WTC11 (cell line): ENCODE measurements around the gene SMAD2. TPM values are rescaled to one million over a fixed set of nuclear protein-coding genes. Genes with fewer than 3 reads are reported as not detected.

ENCODE experiments used
- ATAC-seq: fragments of 200-7000 bp; cut with Tn5 transposase; 2 replicates; pipeline ENCODE4 v1.10.0; 2021; ENCODE audit warnings: mild to moderate bottlenecking, moderate library complexity
- CTCF ChIA-PET: fragments of 300-600 bp; sonication (Branson Sonifier 250); formaldehyde crosslinking; loops from one replicate; lab custom pipeline; 2021; ENCODE audit warnings: antibody characterized with exemption; lab: Charles Lee
- POLR2A ChIA-PET: fragments of 350-600 bp; sonication (Branson Sonifier 250); formaldehyde crosslinking; loops from one replicate; lab custom pipeline; 2021; ENCODE audit warnings: antibody characterized with exemption; lab: Charles Lee
- DNase-seq: peaks from one replicate; pipeline ENCODE4 v3.0.0; 2021; ENCODE audit warnings: low spot score
- H3K27ac Mint-ChIP-seq: 2 replicates; pipeline ENCODE4 v1.8.0; 2021; ENCODE audit warnings: mixed read lengths
- H3K27me3 Mint-ChIP-seq: 2 replicates; pipeline ENCODE4 v1.8.0; 2021; ENCODE audit warnings: low read depth, mild to moderate bottlenecking, moderate library complexity, mixed read lengths
- H3K36me3 Mint-ChIP-seq: 2 replicates; pipeline ENCODE4 v1.8.0; 2021; ENCODE audit warnings: mixed read lengths
- H3K4me1 Mint-ChIP-seq: 2 replicates; pipeline ENCODE4 v1.8.0; 2022; ENCODE audit warnings: mixed read lengths
- H3K4me3 Mint-ChIP-seq: 2 replicates; pipeline ENCODE4 v1.8.0; 2021; ENCODE audit warnings: mild to moderate bottlenecking, moderate library complexity, mixed read lengths
- H3K9me3 Mint-ChIP-seq: 2 replicates; pipeline ENCODE4 v1.8.0; 2021; ENCODE audit warnings: mixed read lengths
- AFF4 ChIP-seq: sonication (generic); formaldehyde crosslinking; IDR thresholded peaks from 2 replicates; pipeline ENCODE4 v1.8.1; 2023; ENCODE audit warnings: mild to moderate bottlenecking, missing genetic modification reagents, borderline replicate concordance
- ATF2 ChIP-seq: sonication (generic); formaldehyde crosslinking; IDR thresholded peaks from 2 replicates; pipeline ENCODE4 v1.8.1; 2022; ENCODE audit warnings: low read depth, missing genetic modification reagents, borderline replicate concordance
- CBFB ChIP-seq: sonication (generic); formaldehyde crosslinking; IDR thresholded peaks from 2 replicates; pipeline ENCODE4 v1.8.1; 2022; ENCODE audit warnings: mild to moderate bottlenecking, low read depth, missing genetic modification reagents
- EMX1 ChIP-seq: fragments of 250-450 bp; sonication (Bioruptor Pico); IDR thresholded peaks from 2 replicates; pipeline ENCODE4 v1.8.0; 2021; ENCODE audit warnings: mild to moderate bottlenecking
- FOXP1 ChIP-seq: sonication (generic); formaldehyde crosslinking; IDR thresholded peaks from 2 replicates; pipeline ENCODE4 v1.8.0; 2022; ENCODE audit warnings: missing genetic modification reagents, mild to moderate bottlenecking, moderate library complexity, borderline replicate concordance
- HMGXB4 ChIP-seq: sonication (generic); formaldehyde crosslinking; IDR thresholded peaks from 2 replicates; pipeline ENCODE4 v1.8.1; 2023; ENCODE audit warnings: mild to moderate bottlenecking, moderate library complexity, missing genetic modification reagents
- MAX ChIP-seq: sonication (generic); formaldehyde crosslinking; IDR thresholded peaks from 2 replicates; pipeline ENCODE4 v1.8.0; 2022; ENCODE audit warnings: mild to moderate bottlenecking, missing genetic modification reagents
- NFE2L1 ChIP-seq: sonication (generic); formaldehyde crosslinking; IDR thresholded peaks from 2 replicates; pipeline ENCODE4 v1.8.1; 2023; ENCODE audit warnings: missing genetic modification reagents
- OVOL2 ChIP-seq: fragments of 250-450 bp; sonication (Bioruptor Pico); IDR thresholded peaks from 2 replicates; pipeline ENCODE4 v1.9.0; 2021; ENCODE audit warnings: mild to moderate bottlenecking, borderline replicate concordance
- SP1 ChIP-seq: sonication (generic); formaldehyde crosslinking; conservative IDR thresholded peaks from 2 replicates; pipeline ENCODE4 v1.8.1; 2022; ENCODE audit warnings: missing genetic modification reagents
- ZBTB21 ChIP-seq: sonication (generic); formaldehyde crosslinking; IDR thresholded peaks from 2 replicates; pipeline ENCODE4 v1.8.1; 2023; ENCODE audit warnings: mild to moderate bottlenecking, missing genetic modification reagents, borderline replicate concordance
- ZBTB43 ChIP-seq: sonication (generic); formaldehyde crosslinking; IDR thresholded peaks from 2 replicates; pipeline ENCODE4 v1.8.1; 2023; ENCODE audit warnings: mild to moderate bottlenecking, missing genetic modification reagents
- ZMAT4 ChIP-seq: fragments of 250-450 bp; sonication (Bioruptor Pico); IDR thresholded peaks from 2 replicates; pipeline ENCODE4 v1.9.0; 2021; ENCODE audit warnings: mild to moderate bottlenecking
- ZNF138 ChIP-seq: sonication (generic); formaldehyde crosslinking; conservative IDR thresholded peaks from 2 replicates; pipeline ENCODE4 v1.8.1; 2022; ENCODE audit warnings: mild to moderate bottlenecking, moderate library complexity, missing genetic modification reagents
- ZNF232 ChIP-seq: sonication (generic); formaldehyde crosslinking; IDR thresholded peaks from 2 replicates; pipeline ENCODE4 v1.8.0; 2022; ENCODE audit warnings: mild to moderate bottlenecking, missing genetic modification reagents
- ZNF396 ChIP-seq: fragments of 250-450 bp; sonication (Bioruptor Pico); IDR thresholded peaks from 2 replicates; pipeline ENCODE4 v1.8.0; 2021; ENCODE audit warnings: mild to moderate bottlenecking, moderate library complexity, borderline replicate concordance
- total RNA-seq: library from RNA; stranded (reverse); gene quantifications from 3 replicates; pipeline ENCODE4 v1.2.3, GENCODE V29; 2021
- TF ChIP-seq, protein P1 (sequence below): sonication (generic); formaldehyde crosslinking; conservative IDR thresholded peaks from 2 replicates; pipeline ENCODE4 v1.8.1; 2023; ENCODE audit warnings: mild to moderate bottlenecking, low read depth, missing genetic modification reagents, moderate library complexity
- TF ChIP-seq, protein P2 (sequence below): fragments of 200-600 bp; IDR thresholded peaks from 2 replicates; pipeline ENCODE4 v1.8.0; 2022; ENCODE audit warnings: antibody characterized with exemption

The SMAD2 gene
- total RNA-seq, 1 experiment from 2014 or later = 104 TPM

DNA sequence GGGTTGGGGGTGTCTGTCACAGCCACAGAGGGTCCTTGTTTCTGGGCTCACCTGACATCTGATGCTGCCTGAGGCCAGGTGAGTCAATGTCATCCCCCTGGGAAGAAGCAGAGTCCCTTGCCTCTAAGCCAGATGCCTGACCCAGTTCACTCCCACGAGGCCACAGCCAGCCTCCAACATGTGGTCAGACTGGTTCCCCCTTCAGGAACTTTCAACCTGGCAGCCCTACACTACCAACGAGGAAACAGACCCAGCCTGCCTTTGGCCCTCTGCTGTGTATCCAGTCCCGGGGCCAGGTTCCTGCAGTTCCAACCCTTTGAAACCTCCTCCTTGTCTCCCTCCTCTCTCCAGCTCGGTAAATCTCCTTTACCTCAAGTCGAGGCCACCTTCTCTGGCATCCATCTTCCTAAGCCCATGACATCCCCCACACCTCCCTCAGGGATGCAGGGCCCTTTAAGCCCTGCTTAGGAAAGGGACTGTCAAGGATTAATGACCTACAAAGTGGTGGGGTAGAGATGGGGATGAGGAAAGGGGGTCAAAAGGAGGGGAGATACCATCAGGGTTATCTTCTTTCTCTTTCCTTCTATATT, 49.2 kb upstream of the SMAD2 start:
- ChIA-PET CTCF (no interaction called here), POLR2A (no interaction called here)
- Mint-ChIP-seq H3K4me1 (peaks cover 52% of the 10 kb centered on the region), H3K27me3 (peaks cover 4% of the 10 kb centered on the region; the same call in 1 of the 2 replicates), H3K36me3 (peaks cover 2% of the 10 kb centered on the region; the same call in 1 of the 2 replicates)
- peak; percentile 14; the same call in 1 of the 2 replicates for ATAC-seq
- no peak for DNase-seq
- no peak for TF ChIP-seq ZNF396 (CRISPR knock-in tag)
- no peak for TF ChIP-seq ATF2 (CRISPR knock-in tag)
- TF ChIP-seq MAX (CRISPR knock-in tag) = no peak
- TF ChIP-seq ZBTB43 (CRISPR knock-in tag) = no peak
- TF ChIP-seq OVOL2 = 0 out of 2 replicates have a peak, but pooled peaks have one; percentile 31
- TF ChIP-seq, all 79 proteins: peak for 1
- Mint-ChIP-seq H3K27ac (no peak overlapping the region), H3K4me3 (no peak overlapping the region), H3K9me3 (peaks cover 17% of the 10 kb centered on the region)

GRCh38 chr18:47978603-47979002, 48.1 kb upstream of the SMAD2 start:
- POLR2A ChIA-PET = no interaction called here
- Mint-ChIP-seq H3K27ac (no peak overlapping the region), H3K36me3 (no peaks in the 10 kb centered on the region), H3K27me3 (peaks cover 4% of the 10 kb centered on the region), H3K4me3 (no peak overlapping the region), H3K9me3 (peaks cover 10% of the 10 kb centered on the region), H3K4me1 (peaks cover 55% of the 10 kb centered on the region)
- no peak for TF ChIP-seq AFF4 (CRISPR knock-in tag)
- CTCF ChIA-PET = no interaction called here
- no peak for DNase-seq
- no peak for ATAC-seq

DNA sequence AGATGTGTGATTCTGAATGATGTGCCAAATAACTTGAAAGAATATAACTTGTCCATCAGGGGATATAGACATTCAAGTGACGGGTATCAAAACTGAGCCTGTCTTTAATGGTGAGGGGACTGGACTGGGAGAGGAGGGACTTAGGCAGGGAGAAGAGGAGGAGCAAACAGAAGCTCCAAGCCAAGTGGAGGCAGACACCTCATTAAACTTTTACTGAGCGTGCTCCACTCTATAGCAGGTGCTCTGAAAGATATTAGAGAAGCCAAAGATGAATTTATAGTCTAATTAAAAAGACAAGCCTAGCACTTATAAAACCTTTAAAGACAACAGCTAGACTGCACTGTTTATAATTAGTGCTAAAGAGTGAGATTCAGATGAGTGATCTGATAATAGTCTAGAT, 47.7 kb upstream of the SMAD2 start:
- ATAC-seq (no peak), DNase-seq (no peak)
- H3K4me3 Mint-ChIP-seq = no peak overlapping the region
- H3K9me3 Mint-ChIP-seq = peaks cover 10% of the 10 kb centered on the region
- ChIA-PET CTCF (no interaction called here), POLR2A (no interaction called here)
- H3K4me1 Mint-ChIP-seq = peaks cover 56% of the 10 kb centered on the region
- no peaks in the 10 kb centered on the region for H3K36me3 Mint-ChIP-seq
- H3K27me3 Mint-ChIP-seq = peaks cover 4% of the 10 kb centered on the region
- H3K27ac Mint-ChIP-seq = no peak overlapping the region
- TF ChIP-seq EMX1 (no peak), ZBTB21 (no peak), ZNF138 (CRISPR knock-in tag) (no peak), FOXP1 (CRISPR knock-in tag) (no peak), CBFB (CRISPR knock-in tag) (no peak), ZMAT4 (CRISPR knock-in tag) (no peak), NFE2L1 (no peak), SP1 (CRISPR knock-in tag) (no peak), ZNF232 (CRISPR knock-in tag) (no peak), HMGXB4 (CRISPR knock-in tag) (no peak)
- TF ChIP-seq, protein P1, sequence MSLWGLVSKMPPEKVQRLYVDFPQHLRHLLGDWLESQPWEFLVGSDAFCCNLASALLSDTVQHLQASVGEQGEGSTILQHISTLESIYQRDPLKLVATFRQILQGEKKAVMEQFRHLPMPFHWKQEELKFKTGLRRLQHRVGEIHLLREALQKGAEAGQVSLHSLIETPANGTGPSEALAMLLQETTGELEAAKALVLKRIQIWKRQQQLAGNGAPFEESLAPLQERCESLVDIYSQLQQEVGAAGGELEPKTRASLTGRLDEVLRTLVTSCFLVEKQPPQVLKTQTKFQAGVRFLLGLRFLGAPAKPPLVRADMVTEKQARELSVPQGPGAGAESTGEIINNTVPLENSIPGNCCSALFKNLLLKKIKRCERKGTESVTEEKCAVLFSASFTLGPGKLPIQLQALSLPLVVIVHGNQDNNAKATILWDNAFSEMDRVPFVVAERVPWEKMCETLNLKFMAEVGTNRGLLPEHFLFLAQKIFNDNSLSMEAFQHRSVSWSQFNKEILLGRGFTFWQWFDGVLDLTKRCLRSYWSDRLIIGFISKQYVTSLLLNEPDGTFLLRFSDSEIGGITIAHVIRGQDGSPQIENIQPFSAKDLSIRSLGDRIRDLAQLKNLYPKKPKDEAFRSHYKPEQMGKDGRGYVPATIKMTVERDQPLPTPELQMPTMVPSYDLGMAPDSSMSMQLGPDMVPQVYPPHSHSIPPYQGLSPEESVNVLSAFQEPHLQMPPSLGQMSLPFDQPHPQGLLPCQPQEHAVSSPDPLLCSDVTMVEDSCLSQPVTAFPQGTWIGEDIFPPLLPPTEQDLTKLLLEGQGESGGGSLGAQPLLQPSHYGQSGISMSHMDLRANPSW (CRISPR knock-in tag) = no peak
- TF ChIP-seq, protein P2, sequence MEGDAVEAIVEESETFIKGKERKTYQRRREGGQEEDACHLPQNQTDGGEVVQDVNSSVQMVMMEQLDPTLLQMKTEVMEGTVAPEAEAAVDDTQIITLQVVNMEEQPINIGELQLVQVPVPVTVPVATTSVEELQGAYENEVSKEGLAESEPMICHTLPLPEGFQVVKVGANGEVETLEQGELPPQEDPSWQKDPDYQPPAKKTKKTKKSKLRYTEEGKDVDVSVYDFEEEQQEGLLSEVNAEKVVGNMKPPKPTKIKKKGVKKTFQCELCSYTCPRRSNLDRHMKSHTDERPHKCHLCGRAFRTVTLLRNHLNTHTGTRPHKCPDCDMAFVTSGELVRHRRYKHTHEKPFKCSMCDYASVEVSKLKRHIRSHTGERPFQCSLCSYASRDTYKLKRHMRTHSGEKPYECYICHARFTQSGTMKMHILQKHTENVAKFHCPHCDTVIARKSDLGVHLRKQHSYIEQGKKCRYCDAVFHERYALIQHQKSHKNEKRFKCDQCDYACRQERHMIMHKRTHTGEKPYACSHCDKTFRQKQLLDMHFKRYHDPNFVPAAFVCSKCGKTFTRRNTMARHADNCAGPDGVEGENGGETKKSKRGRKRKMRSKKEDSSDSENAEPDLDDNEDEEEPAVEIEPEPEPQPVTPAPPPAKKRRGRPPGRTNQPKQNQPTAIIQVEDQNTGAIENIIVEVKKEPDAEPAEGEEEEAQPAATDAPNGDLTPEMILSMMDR = no peak
